Sciatic nerve (tissue), 2 donors: Measurements from ENCODE around the gene CT45A10. TPM values are rescaled to one million over a fixed set of nuclear protein-coding genes. Genes with fewer than 3 reads are reported as not detected.
"Not testable (repeated sequence)": the region's sequence is repeated elsewhere in the genome, so short reads cannot be mapped to it uniquely, and the experiment has no call there.

Experiments used
- ATAC-seq: fragments of 200-7000 bp; cut with Tn5 transposase; one replicate; pipeline ENCODE4 v1.9.1; 2020; ENCODE audit warnings: mild to moderate bottlenecking, moderate library complexity
- DNase-seq: peaks from one replicate; pipeline ENCODE4 v3.0.0-alpha.2; 2020; ENCODE audit warnings: low spot score
- intact Hi-C: fragments of 100-400 bp; cut with DNase I; formaldehyde crosslinking; loops from one replicate; pipeline ENCODE4 v1.14.2; 2022
- total RNA-seq: library from RNA; stranded (reverse); fragmentation: NEBNext Ultra II Directional; extraction: Animal tissue kit (Norgen Biotek cat#: 25700); gene quantifications from one replicate; pipeline ENCODE4 v1.2.1, GENCODE V29; 2021
- donor health status: DM: no; HTN: no; CAD: no.
- donor health status: DM: no; HTN: no; CAD: no.

Gene CT45A10, protein sequence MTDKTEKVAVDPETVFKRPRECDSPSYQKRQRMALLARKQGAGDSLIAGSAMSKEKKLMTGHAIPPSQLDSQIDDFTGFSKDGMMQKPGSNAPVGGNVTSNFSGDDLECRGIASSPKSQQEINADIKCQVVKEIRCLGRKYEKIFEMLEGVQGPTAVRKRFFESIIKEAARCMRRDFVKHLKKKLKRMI
- total RNA-seq = not detected

- DNase-seq (no peak), ATAC-seq (no peak)
- intact Hi-C loops = no loop called here
Observed at GRCh38 chrX:135893294-135893817, at the start of gene CT45A10, which contains the start of gene SAGE1. CT45A10 (minus strand) TSS chrX:135893444; CDS start chrX:135885344, 8,100 bp downstream. SAGE1 (plus strand) TSS chrX:135893716; CDS start chrX:135896243, 2,527 bp downstream.

- DNase-seq (peak; percentile 72), ATAC-seq (peak; percentile 48)
- intact Hi-C loops = no loop called here
Observed at GRCh38 chrX:135931644-135932487, 38.6 kb upstream of the CT45A10 start.

DNA sequence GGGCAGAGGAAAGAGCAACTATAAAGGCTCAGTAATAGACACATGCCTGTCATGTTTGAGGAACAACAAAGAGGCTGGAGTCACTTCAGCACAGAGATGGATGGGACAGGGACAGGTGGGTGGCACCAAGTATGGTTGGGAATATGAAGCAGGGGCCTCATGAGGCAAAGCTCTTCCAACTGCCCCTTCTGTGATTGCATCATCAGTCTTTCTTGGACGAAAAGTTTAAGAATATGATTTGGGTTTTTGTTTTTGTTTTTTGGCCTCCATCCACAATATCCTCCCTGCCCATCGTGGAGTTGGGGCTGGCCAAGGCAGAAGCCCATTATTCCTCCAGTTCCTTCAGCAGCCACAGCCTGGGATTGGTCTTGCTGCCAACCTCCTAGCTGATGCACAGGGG lies 34.7 kb upstream of the CT45A10 start:
- intact Hi-C loops = no loop called here
- no peak for ATAC-seq
- no peak for DNase-seq

- no peak for ATAC-seq
- intact Hi-C loops = no loop called here
Observed at GRCh38 chrX:135923353-135923752, 30.1 kb upstream of the CT45A10 start.

DNA sequence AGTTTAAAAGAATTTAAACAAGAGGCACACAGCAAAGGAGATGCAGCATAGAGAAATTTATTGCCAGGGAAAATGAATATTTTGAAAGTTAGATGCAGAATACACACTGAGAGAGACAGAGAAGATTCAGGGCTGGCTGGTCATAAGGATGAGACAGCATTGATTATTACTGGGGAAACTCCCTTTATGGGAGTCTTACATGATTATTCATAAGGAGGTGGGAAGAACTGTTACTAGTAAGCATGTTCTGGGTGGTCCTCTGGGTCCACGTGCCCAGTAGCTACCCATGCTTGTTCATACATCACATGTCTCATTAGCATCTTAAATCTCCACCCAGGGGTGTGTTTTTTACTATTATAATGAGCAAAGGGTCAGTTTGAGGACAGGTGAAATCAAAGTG lies 27.3 kb upstream of the CT45A10 start:
- ATAC-seq, intact Hi-C loops, DNase-seq: not testable (repeated sequence)

More at GRCh38 chrX:135923353-135923752, 30.1 kb upstream of the CT45A10 start:
- no peak for DNase-seq

DNA sequence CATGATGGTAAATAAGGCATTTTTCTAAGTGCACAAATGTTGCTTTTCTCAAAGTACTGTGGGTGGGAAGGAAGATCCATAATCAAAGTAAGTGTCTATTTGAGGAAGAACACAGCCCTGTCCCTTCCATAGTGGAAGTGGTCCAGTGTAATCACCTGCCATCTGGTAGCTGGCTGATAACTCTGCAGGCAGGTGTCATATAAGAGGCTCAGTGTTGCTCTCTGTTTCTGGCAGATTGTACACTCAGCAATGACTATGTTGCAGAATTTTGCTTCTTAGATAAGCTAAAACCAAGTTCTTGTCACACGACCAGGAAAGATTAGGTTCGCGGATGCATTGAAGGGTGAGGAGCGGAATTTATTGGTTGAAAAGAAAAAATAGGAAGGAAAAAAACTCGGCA lies 21.2 kb upstream of the CT45A10 start:
- DNase-seq (no peak), ATAC-seq (no peak)
- intact Hi-C loops = no loop called here

DNA sequence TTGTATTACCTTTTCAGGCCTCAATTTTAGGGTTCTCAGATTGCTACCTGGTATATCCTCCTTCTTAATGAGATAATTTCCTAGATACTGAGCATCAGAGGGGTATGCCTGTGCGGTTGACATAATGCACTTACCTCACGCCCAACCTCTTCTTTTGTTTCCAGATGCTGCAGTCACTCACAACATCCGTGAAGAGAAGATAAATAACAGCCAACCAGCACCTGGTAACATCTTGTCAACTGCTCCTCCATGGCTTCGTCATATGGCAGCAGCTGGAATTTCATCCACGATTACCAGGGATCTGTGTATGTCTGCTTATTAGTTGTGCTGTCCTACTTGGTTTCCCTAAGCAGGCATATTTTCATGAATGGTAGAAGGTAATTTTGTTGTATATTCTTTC lies 17.0 kb upstream of the CT45A10 start:
- intact Hi-C loops = no loop called here
- ATAC-seq = no peak
- no peak for DNase-seq

DNA sequence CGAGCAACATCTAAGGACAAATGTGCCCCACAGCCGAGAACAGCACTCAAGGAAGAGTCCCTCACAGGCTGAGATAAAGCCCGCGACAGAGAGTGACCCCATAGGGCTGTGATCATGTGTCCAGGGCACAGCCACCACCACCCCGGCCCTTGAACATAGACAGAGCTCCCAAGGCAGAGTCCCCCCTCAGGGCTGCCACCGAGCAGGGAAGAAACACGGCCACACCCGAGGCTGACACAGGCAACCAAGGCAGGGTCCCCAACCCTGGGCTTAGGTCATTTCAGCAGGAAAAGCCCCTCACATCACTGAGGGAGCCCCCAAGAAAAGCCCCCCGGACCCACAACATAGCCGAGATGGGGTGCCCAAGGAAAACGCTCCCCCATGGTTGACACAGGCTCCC lies 463 bp downstream of the CT45A10 start:
- DNase-seq (no peak), ATAC-seq (no peak)
- intact Hi-C loops = no loop called here

DNA sequence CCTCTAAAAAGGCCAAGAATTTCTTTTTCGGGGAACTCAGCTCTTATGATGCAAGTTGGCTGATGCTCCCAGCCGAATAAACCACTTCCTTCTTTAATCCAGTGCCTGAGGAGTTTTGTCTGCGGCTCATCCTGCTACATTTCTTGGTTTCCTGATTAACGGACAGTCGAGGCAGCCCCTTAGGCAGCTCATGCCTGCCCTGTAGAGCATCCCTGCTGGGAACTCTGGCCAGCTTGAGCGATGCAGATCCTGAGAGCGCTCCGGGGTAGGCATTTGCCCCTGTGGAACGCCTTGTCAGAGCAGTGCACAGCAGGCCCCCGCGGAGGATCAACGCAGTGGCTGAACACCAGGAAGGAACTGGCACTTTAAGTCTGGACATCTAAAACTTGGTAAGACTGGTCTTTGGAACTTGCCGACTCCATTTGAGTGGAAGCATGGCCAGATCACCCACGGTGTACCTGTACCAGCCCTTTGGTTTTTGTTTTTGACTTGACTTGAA lies 3.1 kb downstream of the CT45A10 start:
- intact Hi-C loops = no loop called here
- DNase-seq (no peak), ATAC-seq (no peak)

DNA sequence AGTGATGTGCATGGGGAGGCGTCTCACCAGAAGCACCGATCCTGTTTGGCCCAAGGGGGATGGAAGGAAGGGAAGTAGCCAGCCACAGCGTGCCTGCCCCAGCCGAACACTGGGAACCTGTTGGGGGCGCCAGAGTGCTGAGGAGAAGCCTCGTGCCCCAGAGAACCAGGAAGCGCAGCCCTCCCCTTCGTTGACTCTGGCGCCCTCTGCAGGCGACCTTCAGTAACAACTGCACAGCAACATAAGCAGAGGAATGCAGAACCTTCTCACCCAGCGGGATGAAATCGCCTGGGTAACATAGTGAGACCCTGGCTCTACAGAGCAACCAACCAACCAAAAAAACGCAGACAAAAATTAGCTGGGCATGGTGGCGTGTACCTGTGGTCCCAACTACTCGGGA lies 4.3 kb downstream of the CT45A10 start:
- DNase-seq, ATAC-seq: not testable (repeated sequence)

DNA sequence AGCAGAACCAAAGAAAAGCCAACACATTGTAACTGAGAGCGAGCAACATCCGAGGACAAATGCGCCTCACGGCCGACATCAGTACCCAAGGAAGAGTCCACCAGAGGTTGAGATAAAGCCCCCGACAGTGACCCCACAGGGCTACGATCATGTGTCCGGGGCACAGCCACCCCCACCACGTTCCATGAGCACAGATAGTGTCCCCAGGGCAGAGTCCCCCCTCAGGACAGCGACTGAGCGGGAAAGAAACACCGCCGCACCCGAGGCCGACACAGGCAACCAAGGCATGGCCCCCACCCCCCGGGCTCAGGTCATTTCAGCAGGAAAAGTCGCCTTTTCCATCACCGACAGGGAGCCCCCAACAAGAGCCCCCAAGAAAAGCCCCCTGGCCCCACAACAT lies 5.0 kb downstream of the CT45A10 start:
- ATAC-seq, DNase-seq, intact Hi-C loops: not testable (repeated sequence)

More for the DNA sequence above, 4.3 kb downstream of the CT45A10 start:
- intact Hi-C loops = not testable (repeated sequence)

GRCh38 chrX:135882741-135883140 lies 10.5 kb downstream of the CT45A10 start:
- DNase-seq, intact Hi-C loops, ATAC-seq: not testable (repeated sequence)

DNA sequence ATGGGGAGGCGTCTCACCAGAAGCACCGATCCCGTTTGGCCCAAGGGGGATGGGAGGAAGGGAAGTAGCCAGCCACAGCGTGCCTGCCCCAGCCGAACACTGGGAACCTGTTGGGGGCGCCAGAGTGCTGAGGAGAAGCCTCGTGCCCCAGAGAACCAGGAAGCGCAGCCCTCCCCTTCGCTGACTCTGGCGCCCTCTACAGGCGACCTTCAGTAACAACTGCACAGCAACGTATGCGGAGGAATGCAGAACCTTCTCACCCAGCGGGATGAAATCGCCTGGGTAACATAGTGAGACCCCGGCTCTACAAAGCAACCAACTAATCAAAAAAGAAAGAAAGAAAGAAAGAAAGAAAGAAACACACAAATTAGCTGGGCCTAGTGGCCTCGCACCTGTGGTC lies 21.5 kb downstream of the CT45A10 start, which contains the start of gene CT45A9:
TSS of gene CT45A9 (minus strand) at position 101 of the 400 bp plus-strand sequence. CDS start 3,751 bp downstream, outside the sequence.
- not testable (repeated sequence) for DNase-seq, ATAC-seq

DNA sequence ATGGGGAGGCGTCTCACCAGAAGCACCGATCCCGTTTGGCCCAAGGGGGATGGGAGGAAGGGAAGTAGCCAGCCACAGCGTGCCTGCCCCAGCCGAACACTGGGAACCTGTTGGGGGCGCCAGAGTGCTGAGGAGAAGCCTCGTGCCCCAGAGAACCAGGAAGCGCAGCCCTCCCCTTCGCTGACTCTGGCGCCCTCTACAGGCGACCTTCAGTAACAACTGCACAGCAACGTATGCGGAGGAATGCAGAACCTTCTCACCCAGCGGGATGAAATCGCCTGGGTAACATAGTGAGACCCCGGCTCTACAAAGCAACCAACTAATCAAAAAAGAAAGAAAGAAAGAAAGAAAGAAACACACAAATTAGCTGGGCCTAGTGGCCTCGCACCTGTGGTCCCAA lies 38.8 kb downstream of the CT45A10 start, which contains the start of gene CT45A8:
TSS of gene CT45A8 (minus strand) at position 101 of the 400 bp plus-strand sequence. CDS start 3,755 bp downstream, outside the sequence.
- intact Hi-C loops, ATAC-seq: not testable (repeated sequence)

More for the DNA sequence above, 21.5 kb downstream of the CT45A10 start, which contains the start of gene CT45A9:
- intact Hi-C loops = not testable (repeated sequence)

GRCh38 chrX:135837180-135837579 lies 56.1 kb downstream of the CT45A10 start, which contains the start of gene CT45A7:
CT45A7 (minus strand) TSS chrX:135837280; CDS start chrX:135833533, 3,747 bp downstream.
- DNase-seq, ATAC-seq, intact Hi-C loops: not testable (repeated sequence)

More for the DNA sequence above, 38.8 kb downstream of the CT45A10 start, which contains the start of gene CT45A8:
- DNase-seq = not testable (repeated sequence)
